Fibroblast of lung (primary cell): ENCODE data around the gene SNRK.

ENCODE experiments used
- CTCF ChIP-seq, 2 donors: IDR thresholded peaks in 1 of 2; conservative IDR thresholded peaks in 1 of 2; 1 replicate in 1 of 2; 2 replicates in 1 of 2; pipeline ENCODE4 v1.5.1; 2011 to 2012; ENCODE audit warnings: low read length in 2 of 2, control low read depth in 1 of 2, inconsistent platforms in 1 of 2, low read depth in 1 of 2, mild to moderate bottlenecking in 1 of 2
- EZH2 ChIP-seq: IDR thresholded peaks from 2 replicates; pipeline ENCODE4 v1.5.1; 2012; ENCODE audit warnings: low read length, control low read depth, mild to moderate bottlenecking; ENCODE audit errors: missing control alignments

GRCh38 chr3:43270078-43270477, 16.3 kb upstream of the SNRK start:
- TF ChIP-seq CTCF (conservative IDR thresholded peaks at IDR 0.05 in 1 of 2, IDR thresholded peaks at IDR 0.05 in 1 of 2; ENCODE audit: low read depth in 1 of 2, low read length in 2 of 2) (no peak), EZH2 (no peak)
